Dedifferentiated amniotic fluid mesenchymal stem cell (primary cell): Measurements from ENCODE around the gene CUX1.
"Not testable (repeated sequence)": the region's sequence is repeated elsewhere in the genome, so short reads cannot be mapped to it uniquely, and the experiment has no call there.

Experiments used
- DNase-seq: peaks from one replicate; pipeline ENCODE4 v3.0.0-alpha.2; 2016; ENCODE audit errors: extremely low spot score

Gene CUX1

DNA sequence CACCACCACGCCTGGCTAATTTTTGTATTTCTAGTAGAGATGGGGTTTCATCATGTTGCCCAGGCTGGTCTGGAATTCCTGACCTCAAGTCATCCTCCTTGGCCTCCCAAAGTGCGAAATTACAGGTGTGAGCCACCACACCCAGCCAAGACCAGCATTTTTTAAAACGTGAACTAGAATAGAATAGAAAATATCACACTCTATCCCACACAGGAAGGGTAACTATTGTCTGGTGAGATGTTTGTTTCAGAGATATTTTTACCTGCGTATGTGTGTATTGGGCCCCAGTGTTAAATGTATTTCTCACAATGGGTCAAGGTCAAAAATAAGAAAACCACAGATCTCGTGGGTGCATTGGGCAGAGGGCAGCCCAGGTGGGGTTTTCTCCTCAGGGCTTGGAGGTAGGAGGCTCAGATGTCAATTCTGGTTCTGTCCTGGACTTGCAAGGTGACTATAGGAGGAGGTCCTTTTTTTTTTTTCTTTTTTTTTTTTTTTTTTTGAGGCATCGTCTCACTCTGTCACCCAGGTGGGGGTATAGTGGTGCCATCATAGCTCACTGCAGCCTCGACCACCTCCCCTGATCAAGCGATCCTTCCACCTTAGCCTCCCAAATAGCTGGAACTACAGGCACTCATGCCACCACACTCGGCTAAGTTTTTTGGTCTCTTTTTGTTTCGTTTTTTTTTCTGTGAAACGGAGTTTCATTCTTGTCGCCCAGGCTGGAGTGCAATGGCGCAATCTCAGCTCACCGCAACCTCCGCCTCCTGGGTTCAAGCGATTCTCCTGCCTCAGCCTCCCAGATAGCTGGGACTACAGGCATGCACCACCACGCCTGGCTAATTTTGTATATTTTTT is 488.2 kb downstream of the CUX1 start:
- no peak for DNase-seq

DNA sequence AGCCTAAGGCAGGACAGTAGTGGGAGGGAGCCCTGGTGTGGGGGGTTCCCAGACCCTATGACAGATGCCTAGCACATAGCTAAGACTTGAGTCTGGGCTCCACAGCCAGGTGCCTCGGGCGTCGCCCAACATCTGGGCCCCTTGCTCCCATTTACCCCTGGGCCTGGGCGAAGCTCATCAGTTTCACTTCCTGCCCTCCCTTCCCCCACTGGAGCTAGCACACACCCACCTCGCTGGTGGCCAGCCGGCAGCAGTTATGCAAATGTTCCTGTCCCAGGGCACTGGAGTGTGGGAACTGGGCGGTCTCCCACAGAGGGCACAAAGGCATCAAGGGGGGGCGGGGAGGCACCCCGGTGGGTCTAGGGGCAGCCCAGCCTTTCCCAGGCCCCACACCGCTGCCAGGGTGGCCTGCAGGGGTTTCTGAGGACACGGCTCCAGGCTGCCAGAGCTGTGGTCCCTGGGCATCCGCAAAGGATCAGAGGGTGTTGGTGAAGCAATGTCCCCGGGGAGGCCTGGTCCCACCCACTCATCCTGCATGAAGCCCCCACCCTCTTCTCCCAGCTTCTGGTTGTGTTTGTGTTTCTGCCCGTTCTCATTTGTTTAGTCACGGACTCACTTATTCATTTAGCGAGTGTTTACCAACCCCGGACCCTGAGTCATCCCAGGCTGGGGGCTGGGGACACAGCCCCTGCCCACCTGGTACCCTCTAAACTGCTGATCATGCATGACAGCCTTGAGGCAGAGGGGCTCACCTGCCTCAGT is 489.7 kb downstream of the CUX1 start:
- DNase-seq, result no peak

DNA sequence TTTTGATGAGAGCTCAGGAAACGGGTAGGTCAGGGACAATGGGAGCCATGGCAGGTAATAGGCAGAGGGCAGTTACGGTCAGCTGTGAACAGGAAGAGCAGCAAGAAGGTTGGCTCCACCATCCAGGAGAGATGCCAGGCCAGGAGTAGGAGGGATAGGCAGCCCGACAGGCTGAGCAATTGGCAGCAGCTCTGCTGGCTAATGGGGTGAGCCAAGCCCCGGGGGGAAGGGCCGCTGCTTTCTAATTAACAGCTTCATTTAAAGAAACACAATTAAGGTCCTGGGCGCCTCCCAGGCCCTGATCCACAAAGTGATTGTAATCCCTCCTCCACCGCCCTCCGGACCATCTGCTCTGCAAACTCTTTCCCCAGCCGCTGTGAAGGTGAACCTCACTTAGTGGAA is 493.0 kb downstream of the CUX1 start:
- no peak for DNase-seq

DNA sequence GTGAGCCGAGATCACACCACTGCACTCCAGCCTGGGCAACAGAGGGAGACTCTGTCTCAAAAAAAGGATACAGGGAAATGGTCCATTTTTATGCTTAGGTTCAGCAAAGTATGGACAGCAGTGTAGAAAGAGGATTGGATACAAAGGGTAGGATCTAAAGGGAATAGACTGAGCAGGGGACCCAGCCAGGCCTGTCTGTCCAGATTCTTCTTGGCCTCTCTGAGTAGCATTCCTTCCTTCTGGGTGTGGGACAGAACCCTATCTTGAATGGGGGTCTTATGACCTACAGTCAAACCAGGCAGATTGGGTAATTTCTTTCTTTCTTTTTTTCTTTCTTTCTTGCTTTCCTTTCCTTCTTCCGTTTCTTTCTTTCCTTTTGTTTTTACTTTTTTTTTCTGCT is 494.9 kb downstream of the CUX1 start:
- no peak for DNase-seq

DNA sequence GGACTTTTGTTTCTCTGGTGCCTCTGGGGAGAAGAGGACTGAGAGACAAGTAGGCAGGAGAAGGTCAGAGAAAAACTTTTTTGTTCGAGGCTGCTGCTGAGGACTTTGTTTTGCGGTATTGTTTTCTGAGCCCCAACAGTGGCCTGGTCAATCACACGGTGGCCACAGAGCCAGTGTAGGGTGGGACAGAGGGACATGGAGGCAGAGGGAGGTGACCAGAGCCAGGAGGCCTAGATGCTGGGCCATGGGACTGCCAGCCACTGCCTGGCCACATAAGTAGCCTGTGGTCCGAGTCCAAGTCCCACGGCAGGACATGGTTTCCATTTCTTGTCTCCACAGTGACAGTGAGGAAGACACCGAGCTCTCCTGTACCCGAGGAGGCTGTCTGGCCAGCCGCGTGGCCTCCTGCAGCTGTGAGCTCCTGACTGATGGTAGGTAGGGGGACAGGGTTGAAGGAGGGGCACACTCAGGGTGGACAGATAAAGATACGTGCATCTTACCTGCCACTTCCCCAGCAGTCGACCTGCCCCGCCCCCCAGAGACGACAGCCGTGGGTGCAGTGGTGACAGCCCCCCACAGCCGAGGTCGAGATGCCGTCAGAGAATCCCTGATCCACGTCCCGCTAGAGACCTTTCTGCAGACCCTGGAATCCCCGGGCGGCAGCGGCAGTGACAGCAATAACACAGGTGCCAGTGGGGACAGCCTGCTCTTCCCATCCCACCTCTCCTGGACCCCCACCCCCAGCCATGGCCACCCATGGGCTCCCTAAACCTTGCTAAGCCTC is 496.8 kb downstream of the CUX1 start:
- DNase-seq, result no peak

DNA sequence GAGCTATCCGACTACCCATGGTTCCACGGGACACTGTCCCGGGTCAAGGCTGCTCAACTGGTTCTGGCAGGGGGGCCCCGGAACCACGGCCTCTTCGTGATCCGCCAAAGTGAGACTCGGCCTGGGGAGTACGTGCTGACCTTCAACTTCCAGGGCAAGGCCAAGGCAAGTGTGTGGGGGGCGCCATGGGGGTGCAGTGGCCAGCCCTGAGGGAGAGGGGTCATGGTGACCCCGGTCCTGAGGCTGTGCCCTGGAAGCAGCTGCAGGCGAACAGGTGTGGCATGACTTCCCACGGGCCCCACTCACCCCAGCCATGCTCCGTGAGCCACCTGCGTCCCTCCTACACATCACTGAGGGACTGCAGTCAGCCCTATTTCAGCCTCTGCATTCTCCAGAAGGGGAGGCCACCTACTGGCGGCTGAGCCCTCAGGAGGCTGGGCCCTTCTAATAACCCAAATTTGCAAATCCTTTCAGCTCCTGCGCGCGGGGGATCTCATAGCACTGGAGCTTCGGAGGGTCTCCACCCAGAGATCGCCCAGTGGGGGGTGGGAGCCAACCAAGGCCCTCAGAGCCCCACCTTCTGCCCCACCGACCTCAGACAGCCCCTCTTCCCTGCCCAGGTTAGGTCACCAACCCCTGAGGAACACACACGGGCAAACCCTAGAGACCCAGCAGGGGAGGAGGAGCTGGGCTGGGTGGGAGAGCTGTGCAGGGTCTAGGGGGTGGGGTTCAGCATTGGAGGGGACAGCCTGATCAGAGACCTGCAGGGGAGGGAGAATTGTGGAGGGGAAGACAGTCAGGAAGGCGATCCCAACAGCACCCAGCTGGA is 500.0 kb downstream of the CUX1 start:
- DNase-seq, result no peak

DNA sequence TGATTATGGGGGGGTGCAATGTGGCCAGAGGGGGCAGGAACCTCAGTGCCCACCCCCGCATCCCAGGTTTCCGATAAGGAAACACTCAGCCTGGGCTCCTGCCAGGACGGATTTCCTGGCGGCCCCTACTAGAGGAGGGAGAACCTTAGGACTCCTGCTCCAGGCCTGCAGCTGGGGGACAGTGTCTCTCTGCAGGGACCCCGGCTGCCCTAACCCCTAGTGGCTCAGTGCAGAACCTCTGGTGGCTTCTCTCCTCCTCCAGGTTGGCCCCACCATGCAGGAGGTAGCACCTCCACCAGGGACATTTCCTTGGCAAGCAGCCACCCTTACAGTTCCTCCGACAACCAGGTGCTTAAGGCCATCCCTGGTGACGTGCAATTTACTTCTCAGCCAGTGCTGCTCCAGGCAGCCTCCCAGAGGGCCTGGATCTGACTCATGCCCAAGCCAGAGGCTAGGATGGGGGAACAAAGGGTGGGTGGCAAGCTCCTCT is 501.1 kb downstream of the CUX1 start:
- DNase-seq, result no peak

DNA sequence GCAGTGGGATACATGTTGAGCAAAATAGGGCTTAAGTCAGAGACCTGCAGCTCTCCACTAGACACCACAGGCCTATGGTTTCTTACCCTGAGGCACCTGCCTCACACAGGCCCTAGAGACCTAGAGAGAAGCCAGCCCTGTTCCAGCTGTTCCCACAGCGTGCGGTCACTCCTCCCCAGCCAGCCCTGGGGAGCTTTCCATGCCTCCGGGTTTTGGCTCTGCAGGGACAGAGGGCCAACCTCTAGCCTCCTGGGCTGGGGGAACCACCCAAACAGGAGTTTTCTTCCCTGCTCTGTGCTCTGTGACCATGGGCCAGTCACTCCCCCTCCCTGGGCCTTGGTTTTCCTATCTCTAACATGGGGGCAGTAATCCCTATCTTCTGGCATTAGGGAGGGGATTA is 502.2 kb downstream of the CUX1 start:
- no peak for DNase-seq

DNA sequence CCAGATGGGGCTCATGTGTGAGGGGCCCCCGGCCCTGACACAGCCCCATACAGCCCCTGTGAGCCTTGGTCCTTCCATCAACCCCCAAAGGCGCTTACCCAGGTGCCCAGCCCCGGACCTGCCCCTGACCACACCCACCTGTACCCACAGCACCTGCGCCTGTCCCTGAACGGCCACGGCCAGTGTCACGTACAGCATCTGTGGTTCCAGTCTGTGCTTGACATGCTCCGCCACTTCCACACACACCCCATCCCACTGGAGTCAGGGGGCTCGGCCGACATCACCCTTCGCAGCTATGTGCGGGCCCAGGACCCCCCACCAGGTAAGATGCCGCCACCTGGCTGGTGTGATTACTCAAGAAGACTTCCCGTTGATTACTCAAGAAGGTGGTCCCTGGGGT is 502.8 kb downstream of the CUX1 start:
- DNase-seq, result no peak

DNA sequence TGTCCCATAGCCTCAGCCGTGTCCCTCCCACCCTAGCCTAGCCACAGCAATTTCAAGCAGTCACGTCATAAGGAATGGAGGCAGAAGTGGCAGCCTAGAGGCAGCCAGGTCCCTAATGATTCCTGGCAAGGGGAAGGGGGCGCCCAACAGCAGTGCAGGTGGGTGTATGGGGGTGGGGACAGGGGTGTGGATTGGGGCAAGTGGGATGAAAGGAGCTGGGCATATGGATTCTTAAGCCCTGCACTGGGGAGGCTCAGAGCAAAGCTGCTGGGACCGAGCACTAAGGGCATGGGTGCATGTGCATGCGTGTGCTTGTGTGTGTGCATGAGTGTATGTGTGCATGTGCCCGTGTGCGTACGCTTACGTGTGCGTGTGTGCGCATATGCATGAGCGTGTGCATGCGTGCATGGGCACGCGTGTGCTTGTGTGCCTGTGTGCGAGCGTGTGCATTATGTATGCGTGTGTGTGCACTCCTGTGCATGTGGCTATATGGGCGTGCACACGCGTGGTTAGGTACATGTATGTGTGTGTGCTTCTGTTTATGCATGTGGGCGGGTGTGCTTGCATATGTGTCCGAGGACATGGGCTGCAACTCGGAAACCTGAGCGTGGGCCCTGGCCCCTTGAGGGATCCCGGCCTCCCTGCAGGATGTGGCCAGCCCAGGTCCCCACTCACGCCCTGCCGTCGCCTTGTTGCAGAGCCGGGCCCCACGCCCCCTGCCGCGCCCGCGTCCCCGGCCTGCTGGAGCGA is 503.4 kb downstream of the CUX1 start:
- peak; percentile 8 for DNase-seq

DNA sequence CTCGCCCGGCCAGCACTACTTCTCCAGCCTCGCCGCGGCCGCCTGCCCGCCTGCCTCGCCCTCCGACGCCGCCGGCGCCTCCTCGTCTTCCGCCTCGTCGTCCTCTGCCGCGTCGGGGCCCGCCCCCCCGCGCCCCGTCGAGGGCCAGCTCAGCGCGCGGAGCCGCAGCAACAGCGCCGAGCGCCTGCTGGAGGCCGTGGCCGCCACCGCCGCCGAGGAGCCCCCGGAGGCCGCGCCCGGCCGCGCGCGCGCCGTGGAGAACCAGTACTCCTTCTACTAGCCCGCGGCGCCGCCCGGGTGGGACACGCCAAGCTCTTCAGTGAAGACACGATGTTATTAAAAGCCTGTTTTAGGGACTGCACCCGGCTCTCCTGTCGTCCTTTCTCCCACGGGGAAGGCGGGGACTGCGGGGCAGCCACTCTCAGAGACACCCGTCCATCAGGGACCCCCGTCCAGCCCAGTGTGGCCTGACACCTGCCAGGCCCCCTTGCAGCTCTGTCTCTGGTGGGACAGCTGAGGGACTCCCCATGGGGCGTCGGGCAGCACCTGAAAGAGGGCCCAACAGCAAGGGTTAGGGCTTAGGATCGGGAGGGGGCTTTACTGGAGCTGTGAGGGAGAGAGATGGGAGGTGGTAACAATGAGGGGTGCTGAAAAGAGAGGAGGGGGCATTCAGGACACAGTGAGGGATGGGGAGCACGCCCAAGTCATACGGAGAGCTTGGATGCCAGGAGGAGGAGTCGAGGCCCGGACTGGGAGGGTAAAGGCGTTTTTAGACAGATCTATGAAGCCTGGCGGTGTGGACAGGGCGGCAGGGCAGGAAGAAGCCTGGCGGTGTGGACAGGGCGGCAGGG is 504.1 kb downstream of the CUX1 start:
- DNase-seq, result no peak

DNA sequence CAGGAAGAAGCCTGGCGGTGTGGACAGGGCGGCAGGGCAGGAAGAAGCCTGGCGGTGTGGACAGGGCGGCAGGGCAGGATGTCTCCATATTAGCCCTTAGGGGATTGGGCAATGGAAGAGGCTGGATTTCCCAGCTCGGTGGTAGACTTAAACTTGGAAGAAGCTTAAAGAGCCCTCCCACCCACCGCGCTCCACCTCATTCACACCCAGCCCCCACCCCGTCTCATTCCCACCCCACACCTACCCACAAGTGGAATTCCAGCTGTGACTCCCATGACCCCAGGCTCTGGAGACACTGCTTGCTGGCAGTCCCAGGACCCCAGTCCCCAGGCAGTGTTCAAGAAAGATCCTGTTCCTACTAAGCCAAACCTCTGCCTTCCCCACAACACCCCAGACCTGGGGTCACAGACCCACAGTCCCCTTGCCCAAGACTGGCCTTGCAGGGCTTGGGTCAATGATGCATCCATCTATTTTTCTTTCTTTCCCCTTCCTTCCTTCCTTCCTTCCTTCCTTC is 504.8 kb downstream of the CUX1 start:
- no peak for DNase-seq

DNA sequence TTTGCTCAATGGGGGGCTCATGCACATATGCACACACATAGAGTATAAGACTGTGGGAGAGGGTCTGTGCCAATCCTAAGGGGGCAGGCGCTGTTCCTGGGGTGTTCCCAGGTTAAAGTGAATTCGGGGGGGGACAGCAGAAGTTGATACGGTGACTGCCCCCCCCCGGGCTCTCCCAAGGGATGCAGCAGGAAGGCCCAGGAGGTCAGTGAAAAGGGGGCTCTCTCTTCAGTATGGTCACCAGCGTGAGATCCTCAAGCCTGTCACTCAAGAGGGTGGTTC is 506.4 kb downstream of the CUX1 start:
- no peak for DNase-seq

DNA sequence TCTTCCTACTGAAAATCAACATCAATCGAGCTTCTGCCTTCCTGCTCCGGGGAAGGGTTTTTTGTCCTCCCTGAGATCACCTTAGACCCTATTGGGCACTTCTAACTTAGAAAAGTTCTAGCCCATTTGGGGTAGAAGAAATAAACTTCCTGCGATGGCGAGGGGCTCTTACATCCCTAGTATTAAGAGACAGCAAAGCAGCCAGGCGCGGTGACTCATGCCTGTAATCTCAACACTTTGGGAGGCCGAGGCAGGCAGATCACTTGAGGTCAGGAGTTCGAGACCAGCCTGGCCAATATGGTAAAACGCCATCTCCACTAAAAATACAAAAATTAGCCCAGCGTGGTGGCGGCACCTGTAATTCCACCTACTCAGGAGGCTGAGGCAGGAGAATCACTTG is 507.7 kb downstream of the CUX1 start:
- DNase-seq, result not testable (repeated sequence)

DNA sequence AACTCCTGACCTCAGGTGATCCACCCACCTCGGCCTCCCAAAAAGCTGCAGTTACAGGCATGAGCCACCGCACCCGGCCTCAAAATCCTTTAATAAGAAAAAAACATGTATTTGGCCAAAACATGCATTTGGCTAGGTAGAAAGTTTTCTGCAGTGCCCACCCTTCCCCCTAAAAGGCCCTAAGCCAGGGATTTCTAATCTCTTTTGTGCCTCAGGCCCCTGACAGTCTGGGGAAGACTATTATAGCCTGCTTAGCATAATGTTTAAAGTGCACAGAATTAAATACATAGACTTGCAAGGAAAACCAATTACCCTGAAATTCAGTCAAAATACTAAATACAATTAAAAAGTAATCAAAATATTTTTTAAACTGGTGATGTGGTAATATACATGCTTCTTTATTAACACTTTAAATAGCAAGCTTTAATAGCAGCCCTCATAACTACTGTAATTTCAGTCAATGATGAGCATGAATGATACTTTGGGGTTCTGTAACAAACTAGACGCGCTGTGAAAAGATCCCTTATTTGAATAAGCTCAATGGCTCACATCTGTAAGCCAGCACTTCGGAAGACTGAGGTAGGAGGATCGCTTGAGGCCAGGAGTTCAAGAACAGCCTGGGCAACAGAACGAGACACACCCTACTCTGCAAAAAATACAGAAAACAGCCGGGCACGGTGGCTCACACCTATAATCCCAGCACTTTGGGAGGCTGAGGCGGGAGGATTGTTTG is 508.9 kb downstream of the CUX1 start:
- DNase-seq, result peak; percentile 11

DNA sequence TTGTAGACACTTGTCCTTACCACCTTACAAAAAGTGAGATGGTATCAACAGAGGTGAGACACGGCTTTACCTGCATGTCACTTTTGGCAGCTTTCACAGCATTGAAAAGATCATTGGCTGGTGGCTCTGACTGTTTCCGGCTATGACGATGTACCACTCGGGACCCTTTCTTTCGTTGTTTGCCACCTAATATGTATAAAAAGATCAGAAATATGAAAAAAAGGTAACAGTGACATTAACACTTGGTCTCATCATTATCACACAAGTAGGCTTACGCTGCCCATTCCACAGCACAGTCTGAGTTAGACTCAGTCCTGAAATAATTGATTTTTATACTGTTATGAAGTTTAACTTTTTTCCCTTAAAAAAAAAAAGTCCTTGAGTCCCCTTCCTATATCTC is 509.8 kb downstream of the CUX1 start:
- DNase-seq, result not testable (repeated sequence)

DNA sequence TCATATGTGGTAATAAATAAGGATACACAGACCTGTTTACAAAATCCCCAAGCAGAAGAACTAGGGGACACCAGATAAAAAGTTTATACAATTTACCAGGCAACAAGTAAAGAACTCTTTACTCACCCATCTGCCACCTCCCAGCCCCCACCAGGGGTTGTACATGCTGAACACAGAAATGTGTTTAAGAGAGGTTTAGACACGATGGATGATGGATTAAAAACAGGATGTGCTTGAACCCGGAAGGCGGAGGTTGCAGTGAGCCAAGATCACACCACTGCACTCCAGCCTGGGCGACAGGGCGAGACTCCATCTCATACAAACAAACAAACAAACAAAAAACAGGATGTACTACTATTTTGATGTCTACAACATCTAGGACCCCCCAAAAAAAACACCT is 511.4 kb downstream of the CUX1 start:
- not testable (repeated sequence) for DNase-seq

DNA sequence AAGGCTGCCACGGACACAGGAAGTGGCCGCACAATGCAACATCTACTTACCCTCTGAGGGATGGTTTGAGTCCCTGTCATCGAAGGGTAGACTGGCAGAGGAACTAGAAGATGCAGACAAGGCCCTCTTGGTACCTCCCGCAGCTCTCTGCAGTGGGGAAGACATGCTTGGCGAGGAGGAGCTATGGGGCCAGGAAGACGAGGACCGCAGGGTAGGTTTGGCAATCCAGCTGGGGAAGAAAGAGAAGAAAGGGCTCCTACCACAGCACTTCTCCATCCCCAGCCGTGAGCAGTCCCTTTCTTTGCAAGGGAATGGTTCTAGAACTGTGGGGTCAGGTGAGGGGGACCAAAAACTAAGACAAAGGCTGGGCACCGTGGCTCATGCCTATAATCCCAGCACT is 511.9 kb downstream of the CUX1 start:
- not testable (repeated sequence) for DNase-seq
